Measurements from ENCODE around the gene SCRN3. TPM values are rescaled to one million over a fixed set of nuclear protein-coding genes. Genes with fewer than 3 reads are reported as not detected.
A peak's percentile ranks its signal among the peaks of the same experiment; 100 is the strongest.

Gene SCRN3
- total RNA-seq, 1 donor from 2014 or later, result 26.7 TPM

DNA sequence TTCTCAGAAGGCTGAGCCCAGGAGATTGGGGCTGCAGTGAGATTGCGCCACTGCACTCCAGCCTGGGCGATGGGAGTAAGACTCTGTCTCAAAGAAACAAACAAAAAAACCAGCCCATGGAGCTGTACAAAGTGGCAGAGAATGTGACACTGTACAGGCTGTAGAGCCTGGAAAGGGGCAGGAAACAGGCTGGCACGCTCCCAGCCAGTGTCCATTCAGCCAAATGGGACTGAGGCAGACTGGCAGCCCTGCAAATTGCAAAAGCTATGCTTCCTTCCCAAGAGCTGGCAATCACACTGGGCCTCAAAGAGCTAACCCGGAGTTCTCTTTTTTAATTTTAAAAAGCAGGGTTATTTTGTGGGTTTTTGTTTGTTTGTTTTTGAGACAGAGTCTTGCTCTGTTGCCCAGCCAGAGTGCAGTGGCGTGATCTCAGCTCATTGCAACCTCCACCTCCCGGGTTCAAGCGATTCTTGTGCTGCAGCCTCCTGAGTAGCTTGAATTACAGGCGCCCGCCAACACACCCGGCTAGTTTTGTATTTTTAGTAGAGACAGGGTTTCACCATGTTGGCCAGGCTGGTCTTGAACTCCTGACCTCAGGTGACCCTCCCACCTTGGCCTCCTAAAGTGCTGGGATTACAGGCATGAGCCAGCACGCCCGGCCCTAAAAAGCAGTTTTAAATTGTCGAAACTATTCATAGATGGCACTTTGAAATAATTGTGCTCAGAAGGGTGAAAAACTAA is 42.8 kb downstream of the SCRN3 start:
- H3K4me1 Mint-ChIP-seq (ENCODE audit: low read depth), result peaks cover 35% of the 10 kb centered on the region
- no peak for DNase-seq (ENCODE audit: low spot score)
- no peaks in the 10 kb centered on the region for H3K9me3 Mint-ChIP-seq (ENCODE audit: low read depth)
- TF ChIP-seq CTCF (IDR thresholded peaks at IDR 0.05), result no peak
- no peaks in the 10 kb centered on the region for H3K27me3 Mint-ChIP-seq (ENCODE audit: low read depth)
- no peak overlapping the region for H3K4me3 Mint-ChIP-seq (ENCODE audit: unreplicated experiment)
- peak overlapping the region; percentile 17 for H3K27ac Mint-ChIP-seq (ENCODE audit: unreplicated experiment)
- no peaks in the 10 kb centered on the region for H3K36me3 Mint-ChIP-seq (ENCODE audit: low read depth)

DNA sequence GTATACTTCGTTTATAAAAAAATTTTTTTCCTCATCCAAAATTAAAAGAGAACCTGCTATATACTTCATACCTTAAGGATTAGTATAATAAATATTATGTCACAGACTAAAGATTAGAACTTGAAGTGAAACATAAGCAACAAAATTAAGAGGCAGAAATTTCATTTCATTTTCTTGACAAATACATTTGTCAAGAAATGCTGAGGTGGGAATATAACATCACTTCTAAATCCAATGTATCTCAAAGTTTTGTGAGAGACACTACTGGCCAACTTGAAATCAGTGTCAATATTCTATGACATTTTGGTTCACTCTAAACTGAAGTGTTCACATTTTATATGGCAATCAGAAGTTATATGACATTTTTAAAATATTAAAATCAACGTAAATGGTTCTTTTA is 43.8 kb downstream of the SCRN3 start:
- Mint-ChIP-seq H3K4me3 (ENCODE audit: unreplicated experiment) (no peak overlapping the region), H3K36me3 (ENCODE audit: low read depth) (no peaks in the 10 kb centered on the region), H3K9me3 (ENCODE audit: low read depth) (no peaks in the 10 kb centered on the region), H3K27ac (ENCODE audit: unreplicated experiment) (no peak overlapping the region), H3K27me3 (ENCODE audit: low read depth) (no peaks in the 10 kb centered on the region), H3K4me1 (ENCODE audit: low read depth) (peaks cover 37% of the 10 kb centered on the region)
- TF ChIP-seq CTCF (IDR thresholded peaks at IDR 0.05), result no peak
- DNase-seq (ENCODE audit: low spot score), result no peak

GRCh38 chr2:174439950-174440349 is 44.4 kb downstream of the SCRN3 start:
- Mint-ChIP-seq H3K36me3 (ENCODE audit: low read depth) (peaks cover 2% of the 10 kb centered on the region), H3K4me3 (ENCODE audit: unreplicated experiment) (no peak overlapping the region), H3K27ac (ENCODE audit: unreplicated experiment) (peak overlapping the region; percentile 34), H3K4me1 (ENCODE audit: low read depth) (peaks cover 40% of the 10 kb centered on the region), H3K9me3 (ENCODE audit: low read depth) (no peaks in the 10 kb centered on the region), H3K27me3 (ENCODE audit: low read depth) (no peaks in the 10 kb centered on the region)
- no peak for DNase-seq (ENCODE audit: low spot score)
- TF ChIP-seq CTCF (IDR thresholded peaks at IDR 0.05), result no peak

DNA sequence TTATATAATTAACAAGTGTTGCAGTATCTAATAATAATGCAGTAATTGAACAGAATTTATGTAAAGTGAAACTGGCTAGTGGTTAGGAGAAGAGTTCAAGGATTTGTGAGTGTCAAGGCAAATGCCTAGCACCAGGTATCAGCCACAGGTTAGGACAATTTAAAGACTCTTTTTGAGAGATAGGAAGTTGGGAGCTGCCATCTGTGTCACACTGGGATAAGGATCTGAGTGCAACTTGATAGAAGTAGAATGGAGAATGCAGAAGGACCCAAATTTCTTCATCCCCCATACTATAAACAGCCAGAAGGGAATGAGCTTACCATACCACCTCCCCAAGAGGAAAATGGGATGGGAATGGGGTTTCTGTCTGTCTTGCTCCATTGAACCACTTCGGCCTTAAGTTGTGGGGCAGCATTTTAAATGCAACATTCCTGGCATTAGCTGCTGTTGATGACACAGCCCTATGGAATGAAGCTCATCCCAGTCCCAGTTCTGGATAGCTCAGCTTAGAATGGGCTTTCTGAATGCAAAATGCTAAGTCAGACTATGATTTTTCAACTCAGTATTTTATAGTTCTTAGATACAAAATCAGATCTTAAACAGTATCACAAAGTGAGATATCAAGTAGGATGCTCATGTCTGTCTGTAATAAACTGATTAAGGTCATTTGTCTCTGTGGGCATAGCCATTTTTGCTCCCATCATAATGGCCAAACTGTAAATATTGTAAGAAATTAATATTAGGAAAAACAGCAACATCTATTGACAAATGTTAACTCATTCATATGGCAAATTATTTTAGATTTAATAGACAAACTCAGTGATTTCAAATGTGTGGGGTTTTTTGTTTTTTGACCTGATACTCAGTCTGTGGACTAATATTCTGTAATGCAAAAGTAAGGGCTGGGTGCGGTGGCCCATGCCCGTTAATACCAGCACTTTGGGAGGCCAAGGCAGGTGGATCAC is 47.3 kb downstream of the SCRN3 start:
- Mint-ChIP-seq H3K36me3 (ENCODE audit: low read depth) (peaks cover 5% of the 10 kb centered on the region), H3K9me3 (ENCODE audit: low read depth) (no peaks in the 10 kb centered on the region), H3K27ac (ENCODE audit: unreplicated experiment) (peak overlapping the region; percentile 76), H3K4me3 (ENCODE audit: unreplicated experiment) (no peak overlapping the region), H3K27me3 (ENCODE audit: low read depth) (no peaks in the 10 kb centered on the region), H3K4me1 (ENCODE audit: low read depth) (peaks cover 33% of the 10 kb centered on the region)
- peak; percentile 44 for TF ChIP-seq CTCF (IDR thresholded peaks at IDR 0.05)
- no peak for DNase-seq (ENCODE audit: low spot score)

- peaks cover 31% of the 10 kb centered on the region for H3K4me1 Mint-ChIP-seq (ENCODE audit: low read depth)
- DNase-seq (ENCODE audit: low spot score), result no peak
These were observed 49.2 kb downstream of the SCRN3 start for GRCh38 chr2:174444761-174445160.

More at GRCh38 chr2:174444761-174445160, 49.2 kb downstream of the SCRN3 start:
- Mint-ChIP-seq H3K27ac (ENCODE audit: unreplicated experiment) (peak overlapping the region; percentile 24), H3K36me3 (ENCODE audit: low read depth) (peaks cover 11% of the 10 kb centered on the region), H3K27me3 (ENCODE audit: low read depth) (no peaks in the 10 kb centered on the region), H3K4me3 (ENCODE audit: unreplicated experiment) (no peak overlapping the region), H3K9me3 (ENCODE audit: low read depth) (no peaks in the 10 kb centered on the region)
- no peak for TF ChIP-seq CTCF (IDR thresholded peaks at IDR 0.05)
